Stimulated activated CD4-positive, alpha-beta T cell treated with anti-CD3 and anti-CD28 coated beads, Interleukin-4, amount 100 ng/mL, for 48 hours (primary cell): ENCODE data around the gene SPHK1.
"Not testable (repeated sequence)": the region's sequence is repeated elsewhere in the genome, so short reads cannot be mapped to it uniquely, and the experiment has no call there.

ENCODE experiments used
- DNase-seq, 2 donors: peaks; one replicate each; pipeline ENCODE4 v3.0.0-alpha.2; 2020; ENCODE audit warnings: low read depth in 2 of 2

SPHK1 gene, protein sequence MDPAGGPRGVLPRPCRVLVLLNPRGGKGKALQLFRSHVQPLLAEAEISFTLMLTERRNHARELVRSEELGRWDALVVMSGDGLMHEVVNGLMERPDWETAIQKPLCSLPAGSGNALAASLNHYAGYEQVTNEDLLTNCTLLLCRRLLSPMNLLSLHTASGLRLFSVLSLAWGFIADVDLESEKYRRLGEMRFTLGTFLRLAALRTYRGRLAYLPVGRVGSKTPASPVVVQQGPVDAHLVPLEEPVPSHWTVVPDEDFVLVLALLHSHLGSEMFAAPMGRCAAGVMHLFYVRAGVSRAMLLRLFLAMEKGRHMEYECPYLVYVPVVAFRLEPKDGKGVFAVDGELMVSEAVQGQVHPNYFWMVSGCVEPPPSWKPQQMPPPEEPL

DNA sequence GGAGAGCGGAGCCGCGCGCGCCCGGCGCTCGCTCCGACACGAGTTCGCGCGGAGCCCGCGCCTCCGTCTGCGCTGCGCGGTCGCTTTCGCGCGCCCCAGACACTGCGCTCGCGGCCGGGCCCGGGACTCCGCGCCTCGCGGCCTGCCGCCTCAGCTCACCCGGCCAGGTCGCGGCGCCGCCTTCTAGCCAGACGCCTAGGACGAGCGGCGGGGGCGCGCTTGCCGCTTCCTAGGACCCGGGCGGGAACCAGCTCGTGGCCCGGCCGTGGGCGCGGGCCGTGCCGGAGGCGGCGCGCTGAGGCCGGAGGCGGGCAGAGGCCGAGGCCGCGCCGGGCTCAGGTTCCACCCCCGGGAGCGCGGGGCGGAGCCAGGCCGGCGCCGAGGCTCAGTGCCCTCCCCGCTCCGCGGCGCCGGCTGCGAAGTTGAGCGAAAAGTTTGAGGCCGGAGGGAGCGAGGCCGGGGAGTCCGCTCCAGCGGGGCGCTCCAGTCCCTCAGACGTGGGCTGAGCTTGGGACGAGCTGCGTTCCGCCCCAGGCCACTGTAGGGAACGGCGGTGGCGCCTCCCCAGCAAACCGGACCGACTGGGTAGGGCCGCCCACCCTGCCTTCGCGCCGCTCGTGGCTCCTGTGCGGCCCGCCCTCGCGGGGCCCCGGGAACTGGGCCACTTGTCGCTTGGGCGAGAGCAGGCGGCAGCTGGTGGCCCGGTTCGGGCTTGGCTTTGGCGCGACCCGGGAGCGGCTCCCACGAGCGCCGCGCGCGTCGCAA is at the start of gene SPHK1:
SPHK1 (plus strand) TSS at position 388 of the 765 bp plus-strand sequence. CDS start 1,036 bp downstream, outside the sequence.
- DNase-seq = peak; percentile 65 to 69

DNA sequence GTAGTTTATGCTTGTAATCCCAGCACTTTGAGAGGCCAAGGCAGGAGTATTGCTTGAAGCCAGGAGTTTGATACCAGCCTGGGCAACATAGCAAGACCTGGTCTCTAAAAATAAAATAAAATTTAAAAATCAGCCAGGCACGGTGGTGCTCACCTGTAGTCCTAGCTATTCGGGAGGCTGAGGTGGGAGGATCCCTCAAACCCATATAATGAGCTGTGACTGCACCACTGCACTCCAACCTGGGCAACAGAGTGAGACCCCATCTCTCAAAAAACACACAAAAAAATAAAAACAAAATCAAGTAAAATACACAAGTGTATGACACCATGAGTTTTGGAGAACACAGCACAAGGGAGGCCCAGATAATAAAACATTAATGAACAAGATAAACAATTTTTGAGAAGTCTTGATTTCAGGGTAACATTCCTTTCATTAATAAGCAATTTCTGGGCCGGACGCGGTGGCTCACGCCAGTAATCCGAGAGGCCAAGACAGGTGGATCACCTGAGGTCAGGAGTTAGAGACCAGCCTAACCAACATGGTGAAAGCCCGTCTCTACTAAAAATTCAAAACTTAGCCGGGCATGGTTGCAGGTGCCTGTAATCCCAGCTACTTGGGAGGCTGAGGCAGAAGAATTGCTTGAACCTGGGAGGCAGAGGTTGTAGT is 48.6 kb upstream of the SPHK1 start:
- no peak for DNase-seq

DNA sequence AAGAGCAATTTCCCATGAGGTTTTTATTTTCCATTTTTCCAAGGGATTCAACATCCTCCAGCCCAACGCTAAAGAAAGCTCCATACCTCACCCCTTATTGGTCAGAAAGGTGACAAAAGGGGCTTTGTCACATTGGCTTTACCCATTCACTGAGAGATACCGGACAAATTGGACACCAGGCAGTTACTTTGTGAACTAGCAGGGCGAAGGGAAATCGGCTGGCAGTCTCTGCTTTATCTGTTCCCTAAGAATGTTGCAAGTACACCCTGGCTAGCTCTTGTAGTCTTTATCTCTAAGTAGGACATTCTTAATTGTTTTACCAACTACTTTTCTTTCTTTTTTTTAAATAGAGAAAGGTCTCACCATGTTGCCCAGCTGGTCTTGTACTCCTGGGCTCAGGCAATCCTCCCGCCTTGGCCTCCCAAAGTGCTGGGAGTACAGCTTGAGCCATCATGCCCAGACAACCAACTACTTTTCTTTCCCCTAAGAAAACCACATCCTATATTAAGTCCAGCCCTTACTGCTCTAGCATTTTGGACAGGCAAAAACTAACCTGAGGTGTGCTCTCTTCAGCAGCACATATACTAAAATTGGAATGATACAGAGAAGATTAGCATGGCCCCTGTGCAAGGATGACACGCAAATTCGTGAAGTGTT is 47.5 kb upstream of the SPHK1 start:
- DNase-seq = no peak

DNA sequence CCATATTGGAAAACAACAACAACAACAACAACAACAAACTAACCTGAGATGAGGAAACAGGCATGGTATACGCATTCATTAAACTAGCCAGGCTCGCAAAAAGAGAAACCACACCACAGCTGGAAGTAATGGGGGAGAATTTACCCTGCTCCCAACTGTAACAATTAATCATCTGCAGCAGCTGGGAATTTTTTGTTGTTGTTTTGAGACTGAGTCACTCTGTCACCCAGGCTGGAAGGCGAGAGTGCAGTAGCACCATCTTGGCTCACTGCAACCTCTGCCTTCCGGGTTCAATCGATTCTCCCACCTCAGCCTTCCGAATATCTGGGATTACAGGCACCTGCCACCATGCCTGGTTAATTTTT is 47.0 kb upstream of the SPHK1 start:
- DNase-seq = no peak

DNA sequence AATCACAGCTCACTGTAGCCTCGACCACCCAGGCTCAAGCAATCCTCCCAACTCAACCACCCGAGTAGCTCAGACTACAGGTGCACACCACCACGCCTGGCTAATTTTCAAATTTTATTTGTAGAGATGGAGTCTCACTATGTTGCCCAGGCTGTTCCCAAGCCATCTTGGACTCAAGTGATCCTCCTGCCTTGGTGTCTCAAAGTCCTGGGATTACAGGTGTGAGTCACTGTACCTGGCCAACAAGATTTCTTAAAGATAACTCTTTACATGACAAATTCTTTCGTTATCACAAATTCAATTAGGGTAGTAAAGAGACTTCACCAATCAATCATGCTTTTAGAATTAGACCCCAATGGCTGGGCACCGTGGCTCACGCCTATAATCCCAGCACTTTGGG is 43.1 kb upstream of the SPHK1 start:
- no peak for DNase-seq

DNA sequence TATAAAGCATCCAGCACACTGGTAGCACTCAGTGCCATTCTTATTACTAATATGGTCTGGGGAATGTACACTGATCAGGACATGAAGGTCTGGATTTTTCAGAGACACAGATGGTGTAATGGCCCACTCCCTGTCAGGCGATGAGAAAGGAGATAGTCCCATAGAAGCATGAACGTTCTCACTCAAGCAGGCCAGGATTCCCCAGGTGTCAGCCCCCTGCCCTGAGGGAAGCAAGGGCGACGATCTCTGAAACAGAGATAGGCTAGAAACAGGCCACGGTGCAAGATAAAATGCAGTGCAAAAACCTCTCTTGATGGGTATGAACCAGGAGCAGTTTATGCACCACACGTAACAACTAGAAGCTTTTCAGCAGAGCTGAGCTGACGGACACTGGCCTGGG is 41.3 kb upstream of the SPHK1 start:
- no peak for DNase-seq

DNA sequence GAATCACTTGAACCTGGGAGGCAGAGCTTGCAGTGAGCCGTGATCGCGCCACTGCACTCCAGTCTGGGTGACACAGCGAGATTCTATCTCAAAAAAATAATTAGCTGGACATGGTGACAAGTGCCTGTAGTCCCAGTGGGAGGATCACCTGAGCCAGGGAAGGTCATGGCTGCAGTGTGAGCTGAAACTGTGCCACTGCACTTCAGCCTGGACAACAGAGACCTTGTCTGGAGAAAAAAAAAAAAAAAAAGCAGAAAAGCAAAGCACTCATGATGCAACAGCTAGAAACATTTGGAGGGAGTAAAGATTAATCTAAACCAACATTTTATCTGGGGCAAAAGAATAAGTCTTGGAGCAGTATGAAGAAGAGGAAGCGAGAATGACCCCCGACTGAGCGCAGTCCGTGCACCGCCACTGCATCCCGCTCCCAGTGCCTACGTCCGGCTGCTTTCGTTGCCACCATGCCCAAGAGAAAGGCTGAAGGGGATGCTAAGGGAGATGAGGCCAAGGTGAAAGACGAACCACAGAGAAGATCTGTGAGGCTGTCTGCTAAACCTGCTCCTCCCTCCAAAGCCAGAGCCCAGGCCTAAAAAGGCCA is 38.9 kb upstream of the SPHK1 start:
- no peak for DNase-seq

DNA sequence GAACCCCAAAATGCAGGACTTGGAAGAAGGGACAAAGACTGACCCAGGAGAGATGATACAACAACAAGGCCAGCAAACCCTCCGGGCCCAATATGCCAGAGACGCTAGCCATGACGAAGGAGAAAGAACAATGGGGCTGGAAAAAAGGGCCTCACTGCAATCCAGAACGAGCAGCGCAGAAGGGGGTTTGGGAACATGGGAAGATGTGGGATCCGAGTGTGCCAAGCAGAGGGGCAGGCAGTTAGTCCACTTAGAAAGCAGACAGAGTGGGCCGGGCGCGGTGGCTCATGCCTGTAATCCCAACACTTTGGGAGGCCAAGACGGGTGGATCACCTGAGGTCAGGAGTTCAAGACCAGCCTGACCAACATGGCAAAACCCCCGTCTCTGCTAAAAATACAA is 37.5 kb upstream of the SPHK1 start:
- not testable (repeated sequence) for DNase-seq

DNA sequence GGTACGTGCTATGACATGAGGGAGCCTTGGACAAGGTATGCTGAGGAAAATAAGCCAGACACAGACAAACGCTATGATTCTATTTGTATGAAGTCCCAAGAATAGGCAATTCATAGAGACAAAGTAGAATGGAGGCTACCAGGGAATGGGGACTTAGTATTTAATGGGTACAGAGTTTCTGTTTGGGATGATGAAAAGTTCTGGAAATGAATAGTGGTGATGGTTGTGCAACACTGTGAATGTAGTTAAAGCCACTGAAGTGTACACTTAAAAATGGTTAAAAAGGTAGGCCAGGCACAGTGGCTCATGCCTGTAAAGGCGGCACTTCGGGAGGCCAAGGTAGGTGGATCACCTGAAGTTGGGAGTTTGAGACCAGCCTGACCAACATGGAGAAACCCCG is 33.9 kb upstream of the SPHK1 start:
- no peak for DNase-seq

DNA sequence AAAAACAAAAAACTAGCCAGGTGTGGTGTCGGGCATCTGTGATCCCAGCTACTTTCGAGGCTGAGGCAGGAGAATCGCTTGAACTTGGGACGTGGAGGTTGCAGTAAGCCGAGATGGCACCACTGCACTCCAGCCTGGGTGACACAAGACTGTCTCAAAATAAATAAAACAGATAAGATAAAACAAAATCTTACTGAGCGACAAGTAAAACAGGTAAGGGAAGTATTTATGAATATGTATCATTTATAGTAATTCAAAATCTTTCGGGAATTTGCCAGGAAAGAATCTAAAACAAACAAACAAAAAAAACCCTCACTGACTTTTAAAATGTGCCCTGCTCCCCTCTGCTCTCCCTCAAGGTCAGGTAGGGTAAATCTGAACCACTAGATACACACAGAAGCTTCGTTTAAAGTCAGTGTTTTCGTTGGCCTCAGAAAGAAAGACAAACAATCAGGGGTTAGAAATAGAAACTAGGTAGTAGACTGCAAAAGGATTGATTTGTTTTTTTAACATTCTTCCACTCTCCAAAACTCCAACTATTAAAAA is 32.8 kb upstream of the SPHK1 start:
- DNase-seq = no peak

DNA sequence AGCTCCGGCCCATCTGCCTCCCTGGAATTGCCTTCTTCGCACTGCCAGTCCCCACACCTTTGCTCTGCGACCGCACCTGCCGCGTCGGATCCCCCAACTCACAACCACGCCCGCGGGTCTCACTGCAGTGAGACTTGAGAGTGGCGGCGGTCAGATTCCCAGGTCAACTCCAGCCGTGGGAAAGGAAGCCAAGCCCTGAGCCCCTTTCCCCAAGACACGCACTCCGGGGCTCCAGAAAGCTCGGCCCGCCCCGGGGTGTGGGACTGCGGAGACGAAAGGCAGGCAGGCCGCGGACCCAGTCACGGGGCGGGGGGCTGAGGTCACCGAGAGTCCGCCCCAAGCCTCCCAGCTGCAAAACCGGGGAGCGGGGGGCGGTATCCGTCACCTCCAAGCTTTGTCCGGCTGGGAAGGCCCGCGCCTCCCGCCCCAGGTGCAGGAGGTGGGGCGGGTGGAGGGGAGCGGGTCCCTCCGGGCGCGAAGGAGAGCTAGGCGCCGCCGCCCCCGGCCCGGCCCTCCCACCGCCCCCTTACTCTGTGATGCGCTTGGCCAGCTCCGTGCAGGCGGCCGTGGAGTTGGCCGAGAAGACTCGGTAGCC is 31.3 kb upstream of the SPHK1 start:
- DNase-seq = peak in 1 of 2 donors; percentile 8

DNA sequence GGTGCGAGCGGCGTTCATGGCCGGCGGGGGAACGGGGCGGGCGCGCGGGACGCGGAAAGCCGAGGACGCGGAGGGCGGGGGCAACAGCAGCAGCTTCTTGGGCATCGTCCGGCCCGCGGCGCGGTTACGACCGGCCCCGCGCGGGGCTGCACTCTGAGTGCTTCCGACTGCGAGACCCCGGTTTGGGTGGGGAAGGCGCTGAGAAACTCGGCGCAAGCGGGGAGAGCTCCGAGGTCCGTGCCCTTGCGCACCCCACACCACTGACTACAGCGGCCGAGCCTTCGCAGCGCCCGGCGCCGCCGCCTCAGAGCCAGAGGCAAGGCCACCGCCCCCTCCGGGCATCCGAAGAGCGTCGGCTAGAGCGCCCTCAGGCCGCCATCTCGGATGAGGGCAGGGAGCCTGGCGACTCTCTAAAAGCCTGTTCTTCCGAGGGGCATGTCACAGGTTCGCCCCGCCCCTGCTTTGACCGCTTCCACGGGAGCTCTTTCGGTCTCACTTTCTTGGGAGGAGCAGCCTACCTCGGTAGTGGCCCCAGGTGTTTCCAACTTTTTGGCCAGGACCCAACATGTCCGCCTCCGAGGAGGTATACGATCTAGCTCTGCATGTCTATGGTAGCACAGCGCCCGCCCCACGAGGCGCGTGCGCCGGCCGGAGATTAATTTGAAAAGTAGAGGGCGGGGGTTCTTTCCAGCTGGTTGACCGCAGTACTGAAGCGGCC is 30.7 kb upstream of the SPHK1 start, which contains the start of gene PRPSAP1:
PRPSAP1 (minus strand) TSS at position 318 of the 718 bp plus-strand sequence; CDS start at position 105, 213 bp downstream.
- peak; percentile 66 to 76 for DNase-seq

DNA sequence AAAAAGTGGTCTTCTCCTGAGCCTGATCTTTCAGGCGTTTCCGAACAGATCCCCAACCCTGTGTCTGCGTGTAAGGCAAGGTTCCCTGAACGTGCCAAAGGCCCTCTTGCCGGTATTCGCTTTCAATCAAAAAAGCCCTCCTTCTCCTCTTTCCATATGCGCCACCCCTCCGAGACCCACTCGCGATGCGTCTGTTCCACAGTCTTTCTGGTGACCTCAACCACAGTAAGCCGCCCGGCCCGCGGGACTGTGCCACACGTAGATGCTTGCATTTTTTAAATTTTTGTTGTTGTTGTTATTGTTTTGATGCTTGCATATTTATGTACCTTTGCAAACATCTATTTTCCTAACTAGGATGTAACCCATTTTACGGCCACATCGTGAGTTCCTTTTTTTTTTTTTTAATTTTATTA is 30.1 kb upstream of the SPHK1 start:
- DNase-seq = no peak

DNA sequence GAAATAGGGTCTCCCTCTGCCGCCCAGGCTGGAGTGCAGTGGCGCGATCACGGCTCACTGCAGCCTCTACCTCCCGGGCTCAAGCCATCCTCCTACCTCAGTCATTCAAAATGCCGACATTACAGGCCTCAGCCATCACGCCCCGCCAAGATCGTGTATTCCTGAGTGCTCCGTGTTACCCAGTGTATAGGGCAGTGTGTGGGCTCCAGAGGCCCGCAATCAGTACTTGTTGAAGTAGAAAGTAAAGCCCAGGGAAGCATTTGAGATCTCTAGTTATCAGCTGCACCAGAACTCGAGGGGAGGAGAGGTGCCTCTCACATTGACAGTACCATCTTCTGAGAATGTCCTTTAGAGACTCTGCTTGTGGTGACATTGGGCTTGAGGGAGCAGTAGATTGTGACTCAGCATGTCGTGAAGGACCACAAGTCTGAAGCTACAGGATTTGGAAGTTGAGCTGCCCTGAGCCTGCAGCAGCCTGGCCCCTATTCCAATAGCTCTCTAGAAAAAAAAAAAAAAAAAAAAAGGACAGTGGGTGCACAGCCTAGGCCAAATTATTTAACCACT is 29.6 kb upstream of the SPHK1 start:
- no peak for DNase-seq

DNA sequence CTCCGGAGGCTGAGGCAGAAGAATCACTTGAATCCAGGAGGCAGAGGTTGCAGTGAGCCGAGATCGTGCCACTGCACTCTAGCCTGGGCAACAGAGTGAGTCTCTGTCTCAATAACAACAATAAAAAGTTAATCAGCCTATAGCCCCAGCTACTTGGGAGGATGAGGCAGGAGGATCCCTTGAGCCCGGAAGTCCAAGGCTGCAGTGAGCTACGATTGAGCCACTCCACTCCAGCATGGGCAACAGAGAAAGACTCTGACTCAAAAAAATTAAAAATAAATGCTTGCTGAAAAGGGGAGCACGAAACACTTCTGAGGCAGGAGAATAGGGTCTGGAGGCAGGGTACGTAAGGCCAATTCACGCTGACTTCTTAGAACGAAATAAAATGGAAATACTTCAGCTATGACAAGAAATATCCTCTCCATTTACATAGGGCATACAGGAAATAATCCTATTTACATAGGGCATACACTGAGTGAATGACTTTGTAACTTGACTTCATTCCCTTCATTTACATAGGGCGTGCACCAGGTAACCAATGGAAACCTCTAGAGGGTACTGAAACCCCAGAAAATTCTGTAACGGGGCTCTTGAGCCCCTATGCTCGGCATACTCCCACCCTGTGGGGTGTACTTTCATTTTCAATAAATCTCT is 27.5 kb upstream of the SPHK1 start:
- DNase-seq = no peak

DNA sequence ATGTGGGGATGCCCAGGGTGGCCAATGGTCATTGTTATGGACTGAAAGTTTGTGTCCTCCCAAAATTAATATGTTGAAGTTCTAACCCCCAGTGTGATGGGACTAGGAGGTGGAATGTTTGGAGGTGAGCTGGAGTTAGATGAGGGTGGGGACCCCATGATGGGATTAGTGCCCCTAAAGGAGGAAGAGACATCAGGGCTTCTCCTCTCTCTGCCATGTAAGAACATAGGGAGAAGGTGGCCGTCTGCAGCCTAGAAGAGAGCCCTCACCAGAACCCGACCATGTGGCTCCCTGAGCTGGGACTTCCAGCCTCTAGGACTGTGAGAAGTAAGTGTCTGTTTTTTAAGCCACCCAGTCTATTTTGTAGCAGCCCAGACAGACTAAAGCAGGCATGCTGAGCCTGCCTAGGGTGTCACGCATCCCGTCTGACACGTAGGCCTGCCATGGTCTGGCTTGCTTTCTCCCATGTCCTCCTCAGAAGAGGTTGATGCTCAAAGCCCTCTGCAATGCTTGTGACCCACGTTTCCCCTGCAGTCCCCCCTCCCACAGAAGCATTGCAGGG is 26.7 kb upstream of the SPHK1 start:
- no peak for DNase-seq

DNA sequence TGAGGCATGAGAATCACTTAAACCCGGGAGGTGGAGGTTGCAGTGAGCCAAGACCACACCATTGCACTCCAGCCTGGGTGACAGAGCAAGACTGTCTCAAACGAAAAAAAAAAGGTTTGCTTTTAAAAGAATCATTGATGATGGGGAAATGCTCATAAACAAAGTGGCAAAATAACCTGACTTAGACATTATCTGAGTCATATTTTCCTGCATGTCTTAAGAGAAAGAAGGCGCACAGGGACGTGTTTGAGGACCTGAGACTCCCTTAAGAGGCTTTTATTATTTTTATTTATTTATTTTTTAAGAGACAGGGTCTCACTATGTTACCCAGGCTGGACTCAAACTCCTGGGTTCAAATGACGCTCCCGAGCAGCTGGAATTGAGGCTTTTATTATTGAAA is 25.0 kb upstream of the SPHK1 start:
- no peak for DNase-seq

DNA sequence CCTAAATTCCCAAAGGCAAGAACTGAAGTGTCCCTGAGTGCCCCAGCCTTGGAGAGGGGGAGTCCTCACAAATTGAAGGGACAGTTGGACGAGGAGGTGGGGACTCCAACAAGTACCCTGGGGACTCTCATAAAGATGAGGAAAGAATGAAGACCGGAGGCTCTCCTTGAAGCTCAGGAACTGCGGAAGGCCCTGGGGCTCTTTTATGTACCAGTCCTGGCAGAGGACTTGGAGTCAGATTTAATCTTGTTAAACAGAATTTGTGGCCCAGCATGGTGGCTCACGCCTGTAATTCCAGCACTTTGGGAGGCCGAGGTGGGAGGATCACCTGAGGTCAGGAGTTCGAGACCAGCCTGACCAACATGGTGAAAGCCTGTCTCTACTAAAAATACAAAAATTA is 24.6 kb upstream of the SPHK1 start:
- DNase-seq = not testable (repeated sequence)

DNA sequence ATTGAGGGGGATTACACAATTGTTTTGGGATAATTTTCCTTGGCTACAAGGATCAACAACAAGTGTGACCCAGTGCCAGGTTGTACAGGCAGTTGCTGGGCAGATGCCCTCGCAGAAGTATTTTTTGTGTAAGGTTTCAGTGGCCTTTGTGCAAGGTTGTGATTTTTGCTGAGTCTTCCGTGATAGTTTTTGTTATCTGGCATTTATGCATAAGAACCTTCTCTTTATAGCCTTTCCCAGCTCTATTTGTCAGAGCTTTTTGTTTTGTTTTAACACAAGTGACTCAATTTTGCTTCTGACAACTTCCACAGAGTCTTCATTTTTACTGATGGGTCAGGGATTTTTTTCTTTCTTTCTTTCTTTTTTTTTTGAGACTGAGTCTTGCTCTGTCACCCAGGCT is 23.9 kb upstream of the SPHK1 start:
- DNase-seq = no peak
